Epithelial cell of esophagus (primary cell): ENCODE data around the gene KCND3.

ENCODE experiments used
- DNase-seq: peaks from one replicate; pipeline ENCODE4 v3.0.0; 2010; ENCODE audit warnings: low read depth
- H3K4me3 ChIP-seq: 2 replicates; pipeline ENCODE4 v1.5.1; 2011; ENCODE audit warnings: mild to moderate bottlenecking, low read length, control low read depth
- TF ChIP-seq, protein P1 (sequence below): IDR thresholded peaks from 2 replicates; pipeline ENCODE4 v1.5.1; 2011; ENCODE audit warnings: low read depth, mild to moderate bottlenecking, low read length, control low read depth, inconsistent platforms; ENCODE audit not compliant: insufficient read depth; ENCODE audit errors: missing control alignments

The KCND3 gene

DNA sequence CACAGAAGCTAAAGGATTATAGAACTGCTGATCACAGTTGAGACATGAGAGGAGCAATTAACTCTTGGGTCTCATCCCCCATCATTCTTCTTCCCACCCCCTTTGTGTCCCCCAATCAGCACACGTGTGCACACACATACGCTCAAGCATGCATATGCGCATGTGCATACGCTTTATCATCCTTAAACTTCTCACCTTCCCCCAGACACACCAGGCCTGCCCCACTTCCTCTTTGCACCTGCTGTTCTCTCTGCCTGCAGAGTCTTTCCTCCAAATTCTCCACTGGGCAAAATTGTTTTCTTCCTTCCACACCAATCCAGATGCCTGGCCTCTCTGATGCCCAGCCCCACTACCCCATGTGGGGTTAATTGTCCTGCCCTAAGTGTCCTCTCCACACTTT lies 13.0 kb upstream of the KCND3 start:
- DNase-seq = no peak
- TF ChIP-seq, protein P1, sequence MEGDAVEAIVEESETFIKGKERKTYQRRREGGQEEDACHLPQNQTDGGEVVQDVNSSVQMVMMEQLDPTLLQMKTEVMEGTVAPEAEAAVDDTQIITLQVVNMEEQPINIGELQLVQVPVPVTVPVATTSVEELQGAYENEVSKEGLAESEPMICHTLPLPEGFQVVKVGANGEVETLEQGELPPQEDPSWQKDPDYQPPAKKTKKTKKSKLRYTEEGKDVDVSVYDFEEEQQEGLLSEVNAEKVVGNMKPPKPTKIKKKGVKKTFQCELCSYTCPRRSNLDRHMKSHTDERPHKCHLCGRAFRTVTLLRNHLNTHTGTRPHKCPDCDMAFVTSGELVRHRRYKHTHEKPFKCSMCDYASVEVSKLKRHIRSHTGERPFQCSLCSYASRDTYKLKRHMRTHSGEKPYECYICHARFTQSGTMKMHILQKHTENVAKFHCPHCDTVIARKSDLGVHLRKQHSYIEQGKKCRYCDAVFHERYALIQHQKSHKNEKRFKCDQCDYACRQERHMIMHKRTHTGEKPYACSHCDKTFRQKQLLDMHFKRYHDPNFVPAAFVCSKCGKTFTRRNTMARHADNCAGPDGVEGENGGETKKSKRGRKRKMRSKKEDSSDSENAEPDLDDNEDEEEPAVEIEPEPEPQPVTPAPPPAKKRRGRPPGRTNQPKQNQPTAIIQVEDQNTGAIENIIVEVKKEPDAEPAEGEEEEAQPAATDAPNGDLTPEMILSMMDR = no peak
- no peak overlapping the region for H3K4me3 ChIP-seq

DNA sequence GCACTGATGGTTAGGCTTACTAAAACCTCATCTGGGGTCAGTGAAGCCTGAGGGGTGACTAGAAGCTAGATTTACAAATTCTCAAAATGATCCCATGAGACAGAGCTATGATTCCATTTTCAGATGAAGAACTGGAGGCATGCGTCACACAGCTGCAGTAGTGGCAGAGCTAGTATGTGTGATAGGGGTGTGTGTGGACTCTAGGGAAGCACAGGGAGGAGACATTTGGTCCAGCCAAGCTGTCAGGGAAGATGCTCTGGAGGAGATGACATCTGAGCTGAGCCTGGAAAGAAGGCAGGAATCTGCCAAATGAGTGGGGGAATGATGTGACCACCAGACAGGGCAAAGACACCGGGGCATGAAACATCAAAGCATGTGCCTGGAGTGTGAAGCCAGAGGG lies 12.0 kb upstream of the KCND3 start:
- H3K4me3 ChIP-seq = no peak overlapping the region
- no peak for DNase-seq
- TF ChIP-seq, protein P1 = no peak

GRCh38 chr1:112000048-112000447 lies 10.6 kb upstream of the KCND3 start:
- no peak for DNase-seq
- TF ChIP-seq, protein P1 = no peak
- H3K4me3 ChIP-seq = no peak overlapping the region

DNA sequence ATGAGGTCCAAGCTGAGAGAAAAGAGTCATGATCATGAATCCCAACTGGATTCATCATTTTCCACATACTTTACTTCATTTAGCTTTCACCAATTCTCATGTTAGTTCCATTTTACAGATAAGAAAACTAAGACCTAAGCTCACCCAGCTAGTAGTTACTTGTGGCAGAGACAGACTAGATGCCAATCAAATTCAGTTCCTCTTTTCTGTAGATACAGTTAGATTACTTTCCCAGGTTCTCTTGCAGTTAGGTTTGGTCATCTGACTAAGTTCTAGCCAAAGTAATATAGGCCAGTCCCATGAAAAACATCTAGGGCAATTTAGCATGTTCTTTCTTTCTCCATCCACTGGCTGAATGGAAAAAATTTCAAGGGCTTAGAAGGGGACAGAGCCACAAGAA lies 8.9 kb upstream of the KCND3 start:
- no peak overlapping the region for H3K4me3 ChIP-seq
- no peak for DNase-seq
- TF ChIP-seq, protein P1 = no peak

- H3K4me3 ChIP-seq = no peak overlapping the region
- DNase-seq = no peak
- TF ChIP-seq, protein P1 = no peak
These were observed 3.0 kb upstream of the KCND3 start for GRCh38 chr1:111992476-111992875.

GRCh38 chr1:111990878-111991718 lies 1.6 kb upstream of the KCND3 start:
- H3K4me3 ChIP-seq = peak overlapping the region; percentile 42
- TF ChIP-seq, protein P1 = peak; percentile 60
- DNase-seq = peak; percentile 76

GRCh38 chr1:111990026-111990877 lies 784 bp upstream of the KCND3 start:
- TF ChIP-seq, protein P1 = no peak
- peak overlapping the region; percentile 42 for H3K4me3 ChIP-seq
- DNase-seq = peak; percentile 15
